IMR-90 (cell line): ENCODE results near the gene NPIPA3. TPM values are rescaled to one million over a fixed set of nuclear protein-coding genes. Genes with fewer than 3 reads are reported as not detected.

ENCODE experiments used
- polyA plus RNA-seq, 3 experiments: library from polyadenylated mRNA; depleted of rRNA; stranded (reverse); fragments of >200 nt; gene quantifications; 2 replicates each; pipeline ENCODE4 v1.2.3, GENCODE V29; 2012; ENCODE audit warnings: low replicate concordance in 1 of 3
- total RNA-seq: library from RNA; depleted of rRNA; stranded (reverse); fragments of >200 nt; gene quantifications from 2 replicates; pipeline ENCODE4 v1.2.3, GENCODE V29; 2012; rRNA removed

Gene NPIPA3
- total and polyA plus RNA-seq, 2 of the 4 experiments (the other 2 are of a cell fraction) = not detected

Other genes with a start within 250 kb of the NPIPA3 start
- gene PARN, start 73.2 kb upstream of the NPIPA3 start, total RNA-seq = 25.1 and 31.1 TPM in 2 replicates
- gene PARN, start 73.2 kb upstream of the NPIPA3 start, polyA plus RNA-seq (2012; rRNA removed) = 18.9 and 24.6 TPM in 2 replicates
- 51.7 and 56.5 TPM in 2 replicates for gene BFAR, start 70.5 kb upstream of the NPIPA3 start, total RNA-seq
- 39.4 and 46.6 TPM in 2 replicates for gene BFAR, start 70.5 kb upstream of the NPIPA3 start, polyA plus RNA-seq (2012; rRNA removed)
- not detected in 2 replicates for gene PLA2G10, start 9.1 kb upstream of the NPIPA3 start, total RNA-seq
- gene PLA2G10, start 9.1 kb upstream of the NPIPA3 start, polyA plus RNA-seq (2012; rRNA removed) = not detected in 2 replicates
- gene NPIPA2, start 39.1 kb downstream of the NPIPA3 start, total RNA-seq = not detected in 2 replicates
- 0.23 and 0.27 TPM in 2 replicates for gene NPIPA2, start 39.1 kb downstream of the NPIPA3 start, polyA plus RNA-seq (2012; rRNA removed)
- gene NOMO1, start 130.3 kb downstream of the NPIPA3 start, total RNA-seq = 74.4 and 118 TPM in 2 replicates
- gene NOMO1, start 130.3 kb downstream of the NPIPA3 start, polyA plus RNA-seq (2012; rRNA removed) = 95.1 and 99.2 TPM in 2 replicates
- gene NPIPA1, start 234.0 kb downstream of the NPIPA3 start, total RNA-seq = 8.1 and 10.3 TPM in 2 replicates
- gene NPIPA1, start 234.0 kb downstream of the NPIPA3 start, polyA plus RNA-seq (2012; rRNA removed) = 74.5 and 85.8 TPM in 2 replicates